Measurements from ENCODE around the gene C1QTNF6. TPM values are rescaled to one million over a fixed set of nuclear protein-coding genes. Genes with fewer than 3 reads are reported as not detected.

C1QTNF6 gene
- total RNA-seq, 1 experiment from 2014 or later: 25.0 TPM

DNA sequence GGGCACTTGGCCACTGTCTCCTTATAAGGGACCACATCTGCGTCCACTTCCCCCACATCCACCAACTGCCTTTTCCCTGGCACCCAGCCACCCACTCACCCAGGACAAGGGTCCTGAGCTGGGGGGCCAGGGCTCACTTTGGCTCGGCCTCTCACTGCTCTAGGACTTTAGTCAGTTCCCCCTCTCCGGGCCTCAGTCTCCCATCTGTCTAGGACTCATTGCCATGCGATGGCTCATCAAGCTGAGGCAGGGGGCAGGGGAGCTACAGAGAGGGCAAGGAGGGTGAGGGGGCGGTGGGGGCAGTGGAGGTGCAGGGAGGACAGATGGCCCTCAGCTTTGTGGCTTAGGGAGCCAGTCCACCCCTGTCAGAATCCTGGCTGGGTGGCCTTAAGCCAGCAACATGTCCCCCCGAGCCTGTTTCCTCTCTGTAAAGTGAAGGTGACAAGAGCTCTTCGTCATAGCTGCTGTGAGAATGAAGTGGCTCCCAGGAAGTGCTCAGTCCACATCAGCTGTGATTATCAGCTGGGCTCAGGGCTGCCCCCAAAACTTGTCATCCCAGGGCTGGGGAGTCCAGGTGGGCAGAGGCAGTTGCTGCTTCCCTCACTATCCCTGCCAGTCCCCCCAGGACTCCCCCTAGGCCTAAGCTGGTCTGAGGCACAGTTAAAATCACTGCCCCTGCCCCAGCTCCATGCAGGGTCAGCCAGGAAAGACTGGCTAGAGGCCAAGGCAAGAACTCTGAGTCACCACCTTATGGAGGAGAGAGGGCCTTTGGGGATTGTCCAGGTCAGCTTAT lies 41.2 kb upstream of the C1QTNF6 start:
- H3K9me3 ChIP-seq (ENCODE audit: control insufficient read depth, insufficient read depth, low read depth, low read length): no peaks in the 10 kb centered on the region
- CTCF ChIA-PET: interaction anchor here (0.6 to 1.5 kb wide), 3 partner anchors 11 to 30 kb away, joined by 3 to 4 read pairs (median 3); no protein-coding TSS in a partner anchor
- no TSS peak for BruUV-seq (replicated peaks)
- no peaks in the 10 kb centered on the region for H3K36me3 ChIP-seq (ENCODE audit: control insufficient read depth, insufficient read depth, low read length)
- intact Hi-C loops (cut with micrococcal nuclease; ENCODE audit: unreplicated experiment) (no loop called here), in situ Hi-C loops (cut with HindIII; ENCODE audit: low pct_unique_long_range_greater_than_20kb, low sequenced_read_pairs) (no loop called here)
- TF ChIP-seq, protein P1, sequence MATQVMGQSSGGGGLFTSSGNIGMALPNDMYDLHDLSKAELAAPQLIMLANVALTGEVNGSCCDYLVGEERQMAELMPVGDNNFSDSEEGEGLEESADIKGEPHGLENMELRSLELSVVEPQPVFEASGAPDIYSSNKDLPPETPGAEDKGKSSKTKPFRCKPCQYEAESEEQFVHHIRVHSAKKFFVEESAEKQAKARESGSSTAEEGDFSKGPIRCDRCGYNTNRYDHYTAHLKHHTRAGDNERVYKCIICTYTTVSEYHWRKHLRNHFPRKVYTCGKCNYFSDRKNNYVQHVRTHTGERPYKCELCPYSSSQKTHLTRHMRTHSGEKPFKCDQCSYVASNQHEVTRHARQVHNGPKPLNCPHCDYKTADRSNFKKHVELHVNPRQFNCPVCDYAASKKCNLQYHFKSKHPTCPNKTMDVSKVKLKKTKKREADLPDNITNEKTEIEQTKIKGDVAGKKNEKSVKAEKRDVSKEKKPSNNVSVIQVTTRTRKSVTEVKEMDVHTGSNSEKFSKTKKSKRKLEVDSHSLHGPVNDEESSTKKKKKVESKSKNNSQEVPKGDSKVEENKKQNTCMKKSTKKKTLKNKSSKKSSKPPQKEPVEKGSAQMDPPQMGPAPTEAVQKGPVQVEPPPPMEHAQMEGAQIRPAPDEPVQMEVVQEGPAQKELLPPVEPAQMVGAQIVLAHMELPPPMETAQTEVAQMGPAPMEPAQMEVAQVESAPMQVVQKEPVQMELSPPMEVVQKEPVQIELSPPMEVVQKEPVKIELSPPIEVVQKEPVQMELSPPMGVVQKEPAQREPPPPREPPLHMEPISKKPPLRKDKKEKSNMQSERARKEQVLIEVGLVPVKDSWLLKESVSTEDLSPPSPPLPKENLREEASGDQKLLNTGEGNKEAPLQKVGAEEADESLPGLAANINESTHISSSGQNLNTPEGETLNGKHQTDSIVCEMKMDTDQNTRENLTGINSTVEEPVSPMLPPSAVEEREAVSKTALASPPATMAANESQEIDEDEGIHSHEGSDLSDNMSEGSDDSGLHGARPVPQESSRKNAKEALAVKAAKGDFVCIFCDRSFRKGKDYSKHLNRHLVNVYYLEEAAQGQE (IDR thresholded peaks at IDR 0.05; ENCODE audit: insufficient read depth in 1 of 2, low read depth in 2 of 2, low read length in 1 of 2): no peak
- no peak for TF ChIP-seq POLR2AphosphoS5 (IDR thresholded peaks at IDR 0.05; ENCODE audit: low read depth, low read length)
- no peak for TF ChIP-seq SIN3A (IDR thresholded peaks at IDR 0.05; ENCODE audit: borderline replicate concordance, insufficient read depth, low read depth, low read length)
- no peak for TF ChIP-seq TCF7L2 (IDR thresholded peaks at IDR 0.05; ENCODE audit: low read depth, low read length)
- TF ChIP-seq, protein P2, sequence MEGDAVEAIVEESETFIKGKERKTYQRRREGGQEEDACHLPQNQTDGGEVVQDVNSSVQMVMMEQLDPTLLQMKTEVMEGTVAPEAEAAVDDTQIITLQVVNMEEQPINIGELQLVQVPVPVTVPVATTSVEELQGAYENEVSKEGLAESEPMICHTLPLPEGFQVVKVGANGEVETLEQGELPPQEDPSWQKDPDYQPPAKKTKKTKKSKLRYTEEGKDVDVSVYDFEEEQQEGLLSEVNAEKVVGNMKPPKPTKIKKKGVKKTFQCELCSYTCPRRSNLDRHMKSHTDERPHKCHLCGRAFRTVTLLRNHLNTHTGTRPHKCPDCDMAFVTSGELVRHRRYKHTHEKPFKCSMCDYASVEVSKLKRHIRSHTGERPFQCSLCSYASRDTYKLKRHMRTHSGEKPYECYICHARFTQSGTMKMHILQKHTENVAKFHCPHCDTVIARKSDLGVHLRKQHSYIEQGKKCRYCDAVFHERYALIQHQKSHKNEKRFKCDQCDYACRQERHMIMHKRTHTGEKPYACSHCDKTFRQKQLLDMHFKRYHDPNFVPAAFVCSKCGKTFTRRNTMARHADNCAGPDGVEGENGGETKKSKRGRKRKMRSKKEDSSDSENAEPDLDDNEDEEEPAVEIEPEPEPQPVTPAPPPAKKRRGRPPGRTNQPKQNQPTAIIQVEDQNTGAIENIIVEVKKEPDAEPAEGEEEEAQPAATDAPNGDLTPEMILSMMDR (IDR thresholded peaks at IDR 0.05): no peak
- no peak overlapping the region for H3K4me3 ChIP-seq (ENCODE audit: low read depth in 2 of 2, low read length in 2 of 2)
- peak; percentile 75 for ATAC-seq
- peak; percentile 20 for DNase-seq (ENCODE audit: low read depth, low spot score)
- POLR2A ChIA-PET: interaction anchor here (0.6 kb wide), 2 partner anchors 12 to 341 kb away, joined by 3 to 7 read pairs; no protein-coding TSS in a partner anchor
- H3K27ac ChIP-seq (ENCODE audit: low read length): peak overlapping the region; percentile 61
- peaks cover 21% of the 10 kb centered on the region for H3K4me1 ChIP-seq (ENCODE audit: control insufficient read depth, insufficient read depth, low read length)
- no peaks in the 10 kb centered on the region for H3K27me3 ChIP-seq (ENCODE audit: control insufficient read depth, insufficient read depth, low read length)

DNA sequence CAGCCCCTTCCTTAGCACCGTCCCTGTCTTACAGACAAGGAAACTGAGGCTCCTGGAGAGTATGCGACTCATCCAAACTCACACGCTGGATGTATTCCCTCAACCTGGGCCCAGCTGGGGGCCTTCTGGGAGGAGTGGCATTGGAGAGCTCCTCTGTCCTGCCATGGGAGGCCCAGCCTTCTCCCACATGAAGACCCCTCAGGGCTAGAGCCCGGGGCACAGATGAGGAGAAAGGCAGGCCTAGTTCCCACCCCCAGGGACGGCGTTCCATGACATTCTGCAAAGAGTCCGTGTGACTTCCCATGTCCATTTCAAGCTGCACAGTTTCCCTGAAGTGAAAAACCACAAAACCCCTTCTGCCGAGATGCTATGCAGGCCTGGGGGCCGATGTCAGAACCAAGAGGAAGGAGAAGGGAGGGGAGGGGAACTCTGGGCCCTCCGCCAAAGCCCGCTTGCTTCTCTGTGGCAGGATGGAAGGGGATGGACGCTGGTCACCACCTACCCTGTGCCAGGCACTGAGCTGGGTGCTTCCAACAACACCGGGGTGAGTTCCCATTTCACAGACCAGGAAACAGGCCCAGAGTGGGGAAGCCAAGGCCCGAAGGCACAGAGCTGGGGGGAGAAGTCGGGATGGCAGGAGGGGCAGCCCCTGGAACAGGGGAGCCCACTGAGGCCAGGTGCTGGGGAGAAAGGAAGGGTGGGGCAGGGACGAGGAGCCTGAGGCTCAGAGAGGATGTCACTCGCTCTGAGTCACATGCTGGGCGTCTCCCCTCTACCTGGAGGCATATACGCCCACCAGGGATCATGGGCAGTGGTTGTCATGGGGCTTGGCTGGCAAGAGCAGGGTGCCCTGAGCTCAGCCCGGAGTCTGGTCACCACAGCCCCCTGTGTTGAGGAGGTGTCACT lies 40.3 kb upstream of the C1QTNF6 start:
- H3K4me1 ChIP-seq (ENCODE audit: control insufficient read depth, insufficient read depth, low read length): peaks cover 21% of the 10 kb centered on the region
- CTCF ChIA-PET: interaction anchor here (0.6 to 1.5 kb wide), 4 partner anchors 11 to 63 kb away, joined by 3 to 5 read pairs (median 4); no protein-coding TSS in a partner anchor
- peak overlapping the region; percentile 61 for H3K27ac ChIP-seq (ENCODE audit: low read length)
- ATAC-seq (peak; percentile 23; the same call in 1 of the 2 replicates), DNase-seq (ENCODE audit: low read depth, low spot score) (no peak)
- H3K27me3 ChIP-seq (ENCODE audit: control insufficient read depth, insufficient read depth, low read length): no peaks in the 10 kb centered on the region
- intact Hi-C loops (cut with micrococcal nuclease; ENCODE audit: unreplicated experiment) (no loop called here), in situ Hi-C loops (cut with HindIII; ENCODE audit: low pct_unique_long_range_greater_than_20kb, low sequenced_read_pairs) (no loop called here)
- BruUV-seq (replicated peaks): no TSS peak
- no peaks in the 10 kb centered on the region for H3K9me3 ChIP-seq (ENCODE audit: control insufficient read depth, insufficient read depth, low read depth, low read length)
- POLR2A ChIA-PET: interaction anchor here (0.6 kb wide), 2 partner anchors 12 to 342 kb away, joined by 3 to 7 read pairs; no protein-coding TSS in a partner anchor
- TF ChIP-seq POLR2AphosphoS5 (IDR thresholded peaks at IDR 0.05; ENCODE audit: low read depth, low read length) (no peak), SIN3A (IDR thresholded peaks at IDR 0.05; ENCODE audit: borderline replicate concordance, insufficient read depth, low read depth, low read length) (no peak), TCF7L2 (IDR thresholded peaks at IDR 0.05; ENCODE audit: low read depth, low read length) (no peak)
- TF ChIP-seq, protein P2 (IDR thresholded peaks at IDR 0.05): no peak
- TF ChIP-seq, protein P1 (IDR thresholded peaks at IDR 0.05; ENCODE audit: insufficient read depth in 1 of 2, low read depth in 2 of 2, low read length in 1 of 2): no peak
- no peaks in the 10 kb centered on the region for H3K36me3 ChIP-seq (ENCODE audit: control insufficient read depth, insufficient read depth, low read length)
- H3K4me3 ChIP-seq (ENCODE audit: low read depth in 2 of 2, low read length in 2 of 2): no peak overlapping the region

All from Panc1 (cell line).